ENCODE measurements around the gene KCNH1. TPM values are rescaled to one million over a fixed set of nuclear protein-coding genes. Genes with fewer than 3 reads are reported as not detected.
A peak's percentile ranks its signal among the peaks of the same experiment; 100 is the strongest.

The KCNH1 gene
- total RNA-seq, 2 donors from 2014 or later, result 3.2 to 3.5 TPM

DNA sequence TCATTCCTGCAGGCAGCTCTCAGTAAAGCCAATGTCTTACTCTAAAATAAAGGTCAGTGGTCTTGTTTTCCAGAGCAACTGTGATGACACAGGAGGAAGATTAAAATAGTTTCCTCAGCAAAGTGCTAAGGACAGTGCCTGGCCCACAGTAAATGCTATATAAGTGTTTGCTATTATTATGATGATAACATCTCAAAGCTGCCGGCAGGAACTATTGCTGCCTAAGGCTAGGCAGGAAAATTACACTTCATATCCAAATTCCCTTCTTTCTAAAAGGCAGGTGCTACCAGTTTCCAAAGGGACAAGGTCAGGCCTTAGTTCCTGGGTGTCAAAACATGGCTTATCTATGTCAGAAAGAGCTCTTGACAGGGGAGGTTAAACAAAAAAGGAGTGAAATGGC is 403.9 kb downstream of the KCNH1 start:
- H3K9ac ChIP-seq (ENCODE audit: extremely low read depth, low read length, poor library complexity, severe bottlenecking), result no peak overlapping the region
- no peak overlapping the region for H3K27ac ChIP-seq (ENCODE audit: low read depth, low read length)
- no peak overlapping the region for H3K4me3 Mint-ChIP-seq
- H3K9me3 Mint-ChIP-seq, result no peaks in the 10 kb centered on the region
- no peak overlapping the region for H3K4me3 ChIP-seq (ENCODE audit: low read length)
- peaks cover 35% of the 10 kb centered on the region for H3K4me1 Mint-ChIP-seq
- no peak overlapping the region for H3K27ac Mint-ChIP-seq
- H3K36me3 Mint-ChIP-seq (ENCODE audit: low read depth), result no peaks in the 10 kb centered on the region
- peaks cover 13% of the 10 kb centered on the region for H3K4me1 ChIP-seq (ENCODE audit: control insufficient read depth, insufficient read depth, low read length)
- H3K36me3 ChIP-seq (ENCODE audit: control insufficient read depth, insufficient read depth, low read length), result no peaks in the 10 kb centered on the region
- DNase-seq, result no peak
- TF ChIP-seq, protein P1, sequence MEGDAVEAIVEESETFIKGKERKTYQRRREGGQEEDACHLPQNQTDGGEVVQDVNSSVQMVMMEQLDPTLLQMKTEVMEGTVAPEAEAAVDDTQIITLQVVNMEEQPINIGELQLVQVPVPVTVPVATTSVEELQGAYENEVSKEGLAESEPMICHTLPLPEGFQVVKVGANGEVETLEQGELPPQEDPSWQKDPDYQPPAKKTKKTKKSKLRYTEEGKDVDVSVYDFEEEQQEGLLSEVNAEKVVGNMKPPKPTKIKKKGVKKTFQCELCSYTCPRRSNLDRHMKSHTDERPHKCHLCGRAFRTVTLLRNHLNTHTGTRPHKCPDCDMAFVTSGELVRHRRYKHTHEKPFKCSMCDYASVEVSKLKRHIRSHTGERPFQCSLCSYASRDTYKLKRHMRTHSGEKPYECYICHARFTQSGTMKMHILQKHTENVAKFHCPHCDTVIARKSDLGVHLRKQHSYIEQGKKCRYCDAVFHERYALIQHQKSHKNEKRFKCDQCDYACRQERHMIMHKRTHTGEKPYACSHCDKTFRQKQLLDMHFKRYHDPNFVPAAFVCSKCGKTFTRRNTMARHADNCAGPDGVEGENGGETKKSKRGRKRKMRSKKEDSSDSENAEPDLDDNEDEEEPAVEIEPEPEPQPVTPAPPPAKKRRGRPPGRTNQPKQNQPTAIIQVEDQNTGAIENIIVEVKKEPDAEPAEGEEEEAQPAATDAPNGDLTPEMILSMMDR (conservative IDR thresholded peaks at IDR 0.05), result no peak
- H3K27me3 ChIP-seq (ENCODE audit: control insufficient read depth, insufficient read depth, low read length, poor library complexity, severe bottlenecking), result peaks cover 11% of the 10 kb centered on the region
- peaks cover 5% of the 10 kb centered on the region for H3K27me3 Mint-ChIP-seq (ENCODE audit: insufficient read depth)
- WGBS, 2 experiments (ENCODE audit: insufficient coverage in 1 of 2, insufficient read length in 1 of 2), result 58% methylated on average over 1 of the region's 1 CpG; no CpG with 5 or more reads in 1 of the 2 experiments
- no peaks in the 10 kb centered on the region for H3K9me3 ChIP-seq (ENCODE audit: control insufficient read depth, low read length)

DNA sequence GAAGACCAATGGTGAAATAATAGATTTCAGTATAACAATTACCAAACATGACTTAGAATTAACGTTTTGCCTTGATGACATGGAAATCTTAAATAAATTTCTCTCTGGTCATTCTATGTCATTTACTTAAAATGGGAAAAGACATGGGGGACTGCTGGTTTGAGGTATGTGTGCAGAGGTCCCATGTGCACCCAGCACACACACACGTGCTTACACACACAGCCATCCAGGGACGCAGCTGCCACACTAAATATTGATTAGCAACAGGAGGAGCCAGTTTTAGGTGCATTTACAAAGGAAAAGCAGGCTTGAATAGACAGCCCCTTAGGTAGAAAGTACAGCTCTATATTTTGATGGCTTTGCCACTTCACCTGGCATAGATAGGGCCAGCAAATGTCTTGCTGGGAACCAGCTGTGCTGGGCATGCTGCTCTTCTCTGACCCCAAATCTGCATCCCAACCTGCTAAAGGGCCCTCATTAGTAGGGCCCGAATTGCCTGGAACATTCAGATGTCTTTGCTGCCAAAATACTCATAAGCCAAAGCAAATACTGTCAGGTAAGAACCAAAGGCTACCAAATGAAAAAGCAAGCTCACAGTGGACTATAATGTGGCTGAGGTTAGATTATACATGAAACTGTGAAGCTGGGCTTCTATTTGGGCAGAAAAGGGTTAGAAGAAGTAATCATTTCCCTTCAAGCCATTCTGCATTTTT is 405.4 kb downstream of the KCNH1 start:
- H3K9ac ChIP-seq (ENCODE audit: extremely low read depth, low read length, poor library complexity, severe bottlenecking), result no peak overlapping the region
- Mint-ChIP-seq H3K4me1 (peaks cover 35% of the 10 kb centered on the region), H3K27me3 (ENCODE audit: insufficient read depth) (peaks cover 5% of the 10 kb centered on the region), H3K27ac (no peak overlapping the region), H3K36me3 (ENCODE audit: low read depth) (no peaks in the 10 kb centered on the region), H3K4me3 (no peak overlapping the region), H3K9me3 (no peaks in the 10 kb centered on the region)
- peaks cover 11% of the 10 kb centered on the region for H3K27me3 ChIP-seq (ENCODE audit: control insufficient read depth, insufficient read depth, low read length, poor library complexity, severe bottlenecking)
- TF ChIP-seq, protein P1 (conservative IDR thresholded peaks at IDR 0.05), result no peak
- peaks cover 13% of the 10 kb centered on the region for H3K4me1 ChIP-seq (ENCODE audit: control insufficient read depth, insufficient read depth, low read length)
- WGBS, 2 experiments (ENCODE audit: insufficient coverage in 1 of 2, insufficient read length in 1 of 2), result 91 to 100% methylated on average over 1 to 4 of the region's 4 CpGs
- no peak for DNase-seq
- H3K4me3 ChIP-seq (ENCODE audit: low read length), result peak overlapping the region; percentile 22
- H3K9me3 ChIP-seq (ENCODE audit: control insufficient read depth, low read length), result no peaks in the 10 kb centered on the region
- no peak overlapping the region for H3K27ac ChIP-seq (ENCODE audit: low read depth, low read length)
- no peaks in the 10 kb centered on the region for H3K36me3 ChIP-seq (ENCODE audit: control insufficient read depth, insufficient read depth, low read length)

DNA sequence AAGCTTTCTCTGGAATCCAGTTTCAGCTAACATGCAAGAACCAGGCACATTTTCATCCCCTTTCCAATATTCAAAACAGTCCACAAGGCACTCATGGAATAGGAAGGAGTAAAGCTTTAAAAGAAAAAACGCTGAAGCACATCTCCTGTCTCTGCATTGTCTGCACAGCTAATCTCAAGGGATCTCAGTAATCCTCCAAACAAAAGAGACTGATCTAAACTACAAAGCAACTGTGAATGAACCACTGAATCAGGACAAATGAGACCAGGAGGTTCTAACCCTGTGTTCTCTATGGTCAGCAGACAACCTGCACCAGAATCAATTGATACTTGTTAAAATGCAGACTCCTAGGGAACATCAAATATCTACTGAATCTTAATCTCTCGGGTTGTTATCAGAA is 406.2 kb downstream of the KCNH1 start:
- Mint-ChIP-seq H3K4me1 (peaks cover 35% of the 10 kb centered on the region), H3K27ac (no peak overlapping the region), H3K36me3 (ENCODE audit: low read depth) (no peaks in the 10 kb centered on the region), H3K9me3 (no peaks in the 10 kb centered on the region), H3K4me3 (no peak overlapping the region), H3K27me3 (ENCODE audit: insufficient read depth) (peaks cover 5% of the 10 kb centered on the region)
- Histone ChIP-seq H3K36me3 (ENCODE audit: control insufficient read depth, insufficient read depth, low read length) (no peaks in the 10 kb centered on the region), H3K27me3 (ENCODE audit: control insufficient read depth, insufficient read depth, low read length, poor library complexity, severe bottlenecking) (peaks cover 11% of the 10 kb centered on the region), H3K9ac (ENCODE audit: extremely low read depth, low read length, poor library complexity, severe bottlenecking) (no peak overlapping the region), H3K27ac (ENCODE audit: low read depth, low read length) (no peak overlapping the region), H3K4me3 (ENCODE audit: low read length) (peak overlapping the region; percentile 22), H3K9me3 (ENCODE audit: control insufficient read depth, low read length) (no peaks in the 10 kb centered on the region), H3K4me1 (ENCODE audit: control insufficient read depth, insufficient read depth, low read length) (peaks cover 13% of the 10 kb centered on the region)
- DNase-seq, result no peak
- TF ChIP-seq, protein P1 (conservative IDR thresholded peaks at IDR 0.05), result no peak
- 41% methylated on average over 2 of the region's 2 CpGs; no CpG with 5 or more reads in 1 of the 2 experiments for WGBS, 2 experiments (ENCODE audit: insufficient coverage in 1 of 2, insufficient read length in 1 of 2)

All from endodermal cell (in vitro differentiated cells).